ENCODE measurements around the gene IRF1. TPM values are rescaled to one million over a fixed set of nuclear protein-coding genes. Genes with fewer than 3 reads are reported as not detected.

Gene IRF1
- total and polyA plus RNA-seq, 2 of the 8 experiments (the other 6 are each of a cell fraction or from before 2014, with no cell fraction given), result 4.0 to 8.5 TPM

- TF ChIP-seq CBX8 (IDR thresholded peaks at IDR 0.05; ENCODE audit: borderline replicate concordance, low read depth, low read length) (no peak), NANOG (IDR thresholded peaks at IDR 0.05; ENCODE audit: insufficient read depth, low read depth, low read length, poor library complexity, severe bottlenecking) (no peak), EGR1 (IDR thresholded peaks at IDR 0.05; ENCODE audit: borderline replicate concordance, low read depth, low read length) (no peak), SUZ12 (IDR thresholded peaks at IDR 0.05; ENCODE audit: low read length) (no peak), TBP (IDR thresholded peaks at IDR 0.05; ENCODE audit: low read depth, low read length) (no peak), USF2 (IDR thresholded peaks at IDR 0.05; ENCODE audit: low read length) (no peak), SP2 (IDR thresholded peaks at IDR 0.05; ENCODE audit: low read length) (no peak)
- TF ChIP-seq, protein P1, sequence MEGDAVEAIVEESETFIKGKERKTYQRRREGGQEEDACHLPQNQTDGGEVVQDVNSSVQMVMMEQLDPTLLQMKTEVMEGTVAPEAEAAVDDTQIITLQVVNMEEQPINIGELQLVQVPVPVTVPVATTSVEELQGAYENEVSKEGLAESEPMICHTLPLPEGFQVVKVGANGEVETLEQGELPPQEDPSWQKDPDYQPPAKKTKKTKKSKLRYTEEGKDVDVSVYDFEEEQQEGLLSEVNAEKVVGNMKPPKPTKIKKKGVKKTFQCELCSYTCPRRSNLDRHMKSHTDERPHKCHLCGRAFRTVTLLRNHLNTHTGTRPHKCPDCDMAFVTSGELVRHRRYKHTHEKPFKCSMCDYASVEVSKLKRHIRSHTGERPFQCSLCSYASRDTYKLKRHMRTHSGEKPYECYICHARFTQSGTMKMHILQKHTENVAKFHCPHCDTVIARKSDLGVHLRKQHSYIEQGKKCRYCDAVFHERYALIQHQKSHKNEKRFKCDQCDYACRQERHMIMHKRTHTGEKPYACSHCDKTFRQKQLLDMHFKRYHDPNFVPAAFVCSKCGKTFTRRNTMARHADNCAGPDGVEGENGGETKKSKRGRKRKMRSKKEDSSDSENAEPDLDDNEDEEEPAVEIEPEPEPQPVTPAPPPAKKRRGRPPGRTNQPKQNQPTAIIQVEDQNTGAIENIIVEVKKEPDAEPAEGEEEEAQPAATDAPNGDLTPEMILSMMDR (IDR thresholded peaks at IDR 0.05; ENCODE audit: control extremely low read depth in 1 of 3, insufficient read depth in 1 of 3, low read depth in 1 of 3, low read length in 3 of 3), result no peak
Observed at GRCh38 chr5:132444841-132445639, 45.5 kb downstream of the IRF1 start (continued).

Measured in H1 (cell line).